GM13976 (cell line): ENCODE results near the gene BARX1.

Source experiments
- DNase-seq: peaks from one replicate; pipeline ENCODE4 v3.0.0; 2012; ENCODE audit warnings: low spot score
- in situ Hi-C: fragments of 300-500 bp; cut with MboI; formaldehyde crosslinking; loops from one replicate; pipeline ENCODE4 v1.12.0; 2022; ENCODE audit warnings: low sequenced_read_pairs, mixed read lengths, inconsistent platforms; ENCODE audit not compliant: unreplicated experiment
- TF ChIP-seq, protein P1 (sequence below): IDR thresholded peaks from 2 replicates; pipeline ENCODE4 v1.5.1; 2012; ENCODE audit warnings: borderline replicate concordance, mild to moderate bottlenecking; ENCODE audit not compliant: insufficient read depth; ENCODE audit errors: extremely low read depth, missing control alignments, control extremely low read depth

The BARX1 gene

DNA sequence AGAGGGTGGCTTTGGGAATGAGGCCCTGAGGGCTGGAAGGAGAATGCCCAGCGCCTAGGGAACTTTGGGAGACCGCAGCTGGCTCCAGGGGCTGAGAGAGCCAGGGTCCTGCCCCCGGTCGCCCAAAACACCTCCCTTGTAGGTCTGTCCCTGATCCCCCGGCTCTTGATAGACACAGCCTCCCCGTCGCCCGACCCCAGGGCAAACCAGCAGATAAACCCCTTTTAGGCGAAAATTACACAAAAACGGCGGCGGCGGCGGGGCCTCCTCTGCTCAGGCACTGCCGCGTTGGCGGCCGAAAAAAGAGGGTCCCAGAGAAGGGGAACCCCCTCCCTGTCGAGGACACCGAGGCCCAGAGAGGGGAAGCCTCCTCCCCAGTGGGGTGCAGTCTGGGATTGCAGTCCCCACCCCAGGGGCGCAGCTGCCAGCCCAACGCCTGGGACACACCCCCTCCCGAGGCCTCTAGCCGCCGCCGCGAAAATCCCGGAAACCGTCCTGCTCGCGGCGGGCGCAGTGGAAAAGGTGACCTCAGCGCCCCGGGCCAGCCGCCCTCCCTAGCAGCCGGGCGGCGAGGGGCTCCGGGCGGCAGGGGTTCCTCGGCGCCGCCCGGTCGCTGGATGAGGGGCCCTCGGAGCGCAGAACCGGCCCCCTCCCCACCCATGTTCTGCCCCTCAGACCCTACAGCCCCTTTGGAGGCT lies 3.1 kb upstream of the BARX1 start:
- no peak for DNase-seq
- TF ChIP-seq, protein P1, sequence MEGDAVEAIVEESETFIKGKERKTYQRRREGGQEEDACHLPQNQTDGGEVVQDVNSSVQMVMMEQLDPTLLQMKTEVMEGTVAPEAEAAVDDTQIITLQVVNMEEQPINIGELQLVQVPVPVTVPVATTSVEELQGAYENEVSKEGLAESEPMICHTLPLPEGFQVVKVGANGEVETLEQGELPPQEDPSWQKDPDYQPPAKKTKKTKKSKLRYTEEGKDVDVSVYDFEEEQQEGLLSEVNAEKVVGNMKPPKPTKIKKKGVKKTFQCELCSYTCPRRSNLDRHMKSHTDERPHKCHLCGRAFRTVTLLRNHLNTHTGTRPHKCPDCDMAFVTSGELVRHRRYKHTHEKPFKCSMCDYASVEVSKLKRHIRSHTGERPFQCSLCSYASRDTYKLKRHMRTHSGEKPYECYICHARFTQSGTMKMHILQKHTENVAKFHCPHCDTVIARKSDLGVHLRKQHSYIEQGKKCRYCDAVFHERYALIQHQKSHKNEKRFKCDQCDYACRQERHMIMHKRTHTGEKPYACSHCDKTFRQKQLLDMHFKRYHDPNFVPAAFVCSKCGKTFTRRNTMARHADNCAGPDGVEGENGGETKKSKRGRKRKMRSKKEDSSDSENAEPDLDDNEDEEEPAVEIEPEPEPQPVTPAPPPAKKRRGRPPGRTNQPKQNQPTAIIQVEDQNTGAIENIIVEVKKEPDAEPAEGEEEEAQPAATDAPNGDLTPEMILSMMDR, result no peak
- in situ Hi-C loops, result loop anchor here (25.0 kb wide), 1 partner anchor 271 kb away; no protein-coding TSS in a partner anchor

DNA sequence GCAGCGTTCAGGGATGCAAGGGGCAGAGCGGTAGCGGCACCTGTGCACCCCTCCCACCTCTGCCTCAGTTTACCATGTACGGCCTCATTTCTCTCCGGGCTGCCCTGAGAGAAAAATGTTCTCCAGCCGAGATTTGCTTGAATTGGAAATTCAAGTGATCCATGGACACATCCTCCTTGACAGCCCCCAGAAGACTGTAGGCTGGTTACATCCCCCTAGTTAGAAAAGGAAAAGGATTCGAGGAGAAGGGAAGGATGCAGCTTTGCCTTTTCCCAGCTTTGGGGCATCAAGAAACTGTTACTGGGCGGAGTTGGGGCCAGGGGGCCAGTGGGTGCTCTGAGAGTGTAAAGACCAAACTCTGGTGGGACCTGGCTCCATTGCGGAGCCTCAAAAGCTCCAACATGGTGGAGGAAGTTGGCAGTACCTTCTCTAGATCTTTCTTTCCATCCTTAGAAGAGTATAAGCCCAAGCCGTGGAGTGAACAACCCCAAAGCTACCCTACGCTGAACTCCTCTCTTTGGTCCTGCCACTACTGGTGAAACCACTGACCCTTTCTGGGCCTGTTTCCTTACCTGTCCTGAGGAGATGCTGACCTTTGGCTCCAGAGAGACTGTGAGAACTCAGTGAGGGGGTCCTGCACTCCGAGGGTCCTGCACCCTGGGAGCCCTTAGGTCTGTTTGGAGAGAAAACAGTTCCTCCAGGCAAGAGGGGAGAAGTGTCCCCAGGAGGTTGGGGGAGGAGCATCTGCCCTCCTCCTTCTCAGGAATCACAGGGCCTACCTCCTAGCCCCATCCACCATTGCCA lies 1.0 kb upstream of the BARX1 start:
- TF ChIP-seq, protein P1, result no peak
- DNase-seq, result no peak
- in situ Hi-C loops, result loop anchor here (25.0 kb wide), 1 partner anchor 269 kb away; no protein-coding TSS in a partner anchor

DNA sequence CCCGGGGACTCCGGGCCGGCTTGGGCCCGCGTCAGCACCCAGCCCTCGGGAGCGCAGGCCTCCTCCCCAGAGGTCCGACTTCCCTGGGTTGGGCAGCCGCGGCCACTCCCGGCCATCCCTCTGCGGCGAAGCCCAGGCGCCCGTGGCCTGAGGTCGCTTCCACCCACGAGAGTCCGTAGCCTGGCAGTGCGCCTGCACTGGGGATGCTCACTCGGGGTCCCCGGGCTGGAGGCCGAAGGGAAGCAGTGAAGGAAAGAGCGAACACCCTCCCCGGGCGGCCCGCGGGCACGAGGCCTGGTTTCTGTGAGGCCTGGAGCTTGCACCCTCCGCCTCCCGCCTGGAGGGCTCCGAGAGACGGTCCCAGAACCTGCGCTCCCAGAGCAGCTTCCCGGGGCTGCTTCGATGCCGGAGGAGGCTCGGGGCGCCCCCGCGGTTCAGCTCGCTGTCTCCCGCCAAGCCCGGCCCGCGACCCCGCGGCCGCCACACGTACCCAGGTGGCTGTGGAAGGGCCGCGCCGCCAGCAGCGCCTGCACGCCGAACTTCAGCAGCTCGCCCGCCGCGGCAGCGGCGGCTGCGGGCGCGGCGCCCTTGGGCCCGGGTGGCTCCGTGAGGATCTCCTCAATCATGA lies 607 bp downstream of the BARX1 start:
- TF ChIP-seq, protein P1, result no peak
- no peak for DNase-seq
- in situ Hi-C loops, result loop anchor here (25.0 kb wide), 1 partner anchor 267 kb away; no protein-coding TSS in a partner anchor

DNA sequence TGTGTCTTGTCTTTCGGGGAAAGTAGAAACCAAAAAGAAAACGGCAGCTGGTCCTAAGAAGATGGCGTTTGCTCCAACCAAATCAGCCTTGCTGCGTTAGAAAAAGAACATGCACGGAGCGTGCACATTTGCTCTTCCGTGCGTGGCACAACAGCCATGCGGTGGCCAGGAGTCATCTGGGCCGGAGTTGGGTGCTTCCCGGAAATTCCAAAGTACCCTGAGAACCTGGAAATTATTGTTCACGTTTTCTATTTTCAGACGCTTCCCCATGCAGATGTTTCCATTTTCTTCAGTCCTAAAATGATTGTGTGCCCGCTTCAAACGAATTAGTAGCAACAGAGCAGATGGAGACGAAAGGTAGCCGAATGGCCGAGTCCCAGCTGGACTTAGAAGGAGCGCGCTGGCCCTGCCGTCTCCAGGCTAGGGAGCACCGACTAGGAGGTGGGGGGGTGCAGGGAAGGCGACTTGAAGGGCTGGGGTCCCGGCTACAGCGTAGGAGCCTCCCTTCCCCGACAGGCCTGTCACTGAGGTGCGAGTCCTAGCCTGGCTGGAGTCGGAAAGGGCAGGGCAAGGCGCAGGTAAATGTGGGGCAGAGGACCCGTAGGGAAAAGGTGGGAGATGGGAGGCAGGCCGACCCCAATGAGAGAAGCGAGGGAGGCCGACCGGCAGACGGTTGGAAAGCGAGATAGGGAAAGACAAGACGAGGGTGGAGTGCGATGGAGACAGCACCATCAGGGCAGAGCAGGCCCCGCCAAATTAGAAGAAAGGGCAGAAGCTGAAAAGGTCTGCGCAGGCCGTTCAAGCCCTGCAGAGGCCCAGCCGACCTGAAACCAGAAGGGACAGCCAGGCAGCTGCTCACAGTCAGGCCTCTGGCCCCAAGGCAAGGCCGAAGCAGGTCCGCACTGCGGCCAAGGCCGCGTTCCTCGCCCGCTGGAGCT lies 1.4 kb downstream of the BARX1 start:
- TF ChIP-seq, protein P1, result no peak
- in situ Hi-C loops, result loop anchor here (25.0 kb wide), 1 partner anchor 266 kb away; no protein-coding TSS in a partner anchor
- DNase-seq, result no peak

DNA sequence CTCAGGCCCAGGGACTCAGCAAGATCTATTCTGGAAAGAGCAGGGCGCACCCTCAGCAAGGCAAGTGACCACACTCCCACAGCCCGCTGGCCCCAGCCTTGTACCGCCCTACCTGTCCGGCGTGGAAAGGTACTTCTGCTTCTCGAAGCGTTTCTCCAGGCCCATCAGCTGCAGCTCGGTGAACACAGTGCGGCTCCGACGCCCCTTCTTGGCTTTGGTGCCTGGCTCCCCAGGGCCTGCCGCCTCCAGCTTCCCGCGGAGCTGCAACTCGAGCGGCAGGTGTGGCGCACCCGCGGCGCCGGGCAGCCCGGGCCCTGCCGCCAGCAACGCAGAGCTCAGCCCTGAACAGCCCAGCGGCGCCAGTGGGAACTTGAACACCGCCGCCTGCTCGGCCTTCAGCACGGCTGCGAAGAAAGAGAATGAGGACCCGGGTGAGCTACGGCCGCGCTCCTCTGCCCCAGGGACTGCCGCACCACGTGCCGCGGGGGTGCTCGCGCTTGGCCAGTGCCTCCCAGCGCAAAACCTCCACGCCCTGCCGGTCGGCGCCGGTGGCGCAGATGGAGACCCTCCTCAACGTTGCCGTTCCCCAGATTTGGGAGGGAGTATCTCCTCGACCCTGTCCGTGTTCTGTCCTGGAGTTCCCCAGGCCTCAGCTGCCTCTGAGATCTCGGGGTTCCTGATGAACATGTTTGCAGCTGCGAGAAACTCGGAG lies 2.2 kb downstream of the BARX1 start:
- TF ChIP-seq, protein P1, result no peak
- DNase-seq, result peak; percentile 46
- in situ Hi-C loops, result loop anchor here (25.0 kb wide), 1 partner anchor 266 kb away; no protein-coding TSS in a partner anchor
